Occipital lobe (tissue), 2 donors: Measurements from ENCODE around the gene SBF2. TPM values are rescaled to one million over a fixed set of nuclear protein-coding genes. Genes with fewer than 3 reads are reported as not detected.

Source experiments
- small RNA-seq: library from RNA; depleted of rRNA; stranded (forward); fragments of <200 nt; gene quantifications from one replicate; pipeline ENCODE3, GENCODE V24; 2014
- total RNA-seq: library from RNA; depleted of rRNA; stranded (reverse); fragments of >200 nt; gene quantifications from one replicate; pipeline ENCODE4 v1.2.3, GENCODE V29; 2014

The SBF2 gene
- total RNA-seq, 1 donor from 2014 or later = 132 TPM

Small RNA genes lying within 50 kb of the gene (small RNA-seq; reads per million reads assigned to genes)
- gene AC080023.2 (not detected), gene RNU7-28P (not detected)

Other genes starting within 250 kb of the SBF2 start
- gene ADM, start 10.9 kb upstream of the SBF2 start, total RNA-seq = 14.7 TPM
- 0.78 TPM for gene AMPD3, start 161.0 kb upstream of the SBF2 start, total RNA-seq
- 80.0 TPM for gene RNF141, start 247.0 kb upstream of the SBF2 start, total RNA-seq